GM12878 (cell line): ENCODE data around the gene C17orf50. TPM values are rescaled to one million over a fixed set of nuclear protein-coding genes. Genes with fewer than 3 reads are reported as not detected.

Experiments used
- ASH2L ChIP-seq: fragments of 300-600, 200-600 bp; sonication (generic); IDR thresholded peaks from 2 replicates; pipeline ENCODE4 v1.6.1; 2017; ENCODE audit warnings: low read depth, mild to moderate bottlenecking, borderline replicate concordance
- CREB1 ChIP-seq: IDR thresholded peaks from 2 replicates; pipeline ENCODE4 v1.6.1; 2012; ENCODE audit warnings: low read depth, mild to moderate bottlenecking, inconsistent platforms
- EP300 ChIP-seq, 2 experiments: fragments of 150-350 bp in 1 of 2; IDR thresholded peaks; 2 replicates each; pipeline ENCODE4 v1.6.1; 2011 to 2012; ENCODE audit warnings: low read depth in 2 of 2, low read length in 2 of 2, borderline replicate concordance in 1 of 2, improper control_type of control experiment in 1 of 2, inconsistent platforms in 1 of 2; ENCODE audit not compliant: control insufficient read depth in 1 of 2
- ETV6 ChIP-seq, 2 experiments: fragments of 450-650 bp in 1 of 2; IDR thresholded peaks in 1 of 2; conservative IDR thresholded peaks in 1 of 2; 2 replicates each; pipeline ENCODE4 v1.6.1; 2014; ENCODE audit warnings: antibody characterized with exemption in 1 of 2, borderline replicate concordance in 1 of 2, low read depth in 1 of 2, mild to moderate bottlenecking in 1 of 2, moderate library complexity in 1 of 2
- HDGF ChIP-seq: fragments of 450-650 bp; IDR thresholded peaks from 2 replicates; pipeline ENCODE4 v1.6.1; 2016; ENCODE audit warnings: antibody characterized with exemption
- IRF3 ChIP-seq: fragments of 450-650 bp; IDR thresholded peaks from 2 replicates; pipeline ENCODE4 v1.6.1; 2014; ENCODE audit warnings: mild to moderate bottlenecking
- KDM1A ChIP-seq: fragments of 200-600 bp; sonication (generic); IDR thresholded peaks from 2 replicates; pipeline ENCODE4 v1.6.1; 2016; ENCODE audit warnings: borderline replicate concordance
- POU2F2 ChIP-seq: IDR thresholded peaks from 3 replicates; pipeline ENCODE4 v1.6.1; 2011; ENCODE audit warnings: low read depth, mild to moderate bottlenecking, low read length, borderline replicate concordance
- RELB ChIP-seq: fragments of 450-650 bp; IDR thresholded peaks from 2 replicates; pipeline ENCODE4 v1.6.1; 2017; ENCODE audit warnings: low read depth, mild to moderate bottlenecking, moderate library complexity
- SMARCA5 ChIP-seq: fragments of 450-650 bp; IDR thresholded peaks from 2 replicates; pipeline ENCODE4 v1.6.1; 2017; ENCODE audit warnings: mild to moderate bottlenecking
- SUPT20H ChIP-seq: IDR thresholded peaks from 2 replicates; pipeline ENCODE4 v1.6.1; 2011; ENCODE audit warnings: low read depth, mild to moderate bottlenecking, low read length, moderate library complexity, borderline replicate concordance; ENCODE audit not compliant: control insufficient read depth
- TBL1XR1 ChIP-seq: IDR thresholded peaks from 2 replicates; pipeline ENCODE4 v1.6.1; 2012; ENCODE audit warnings: low read depth, low read length, improper control_type of control experiment
- WRNIP1 ChIP-seq: IDR thresholded peaks from 2 replicates; pipeline ENCODE4 v1.6.1; 2011; ENCODE audit warnings: low read depth, low read length, improper control_type of control experiment, borderline replicate concordance
- YY1 ChIP-seq: IDR thresholded peaks from 2 replicates; pipeline ENCODE4 v1.6.1; 2011; ENCODE audit warnings: low read depth, mild to moderate bottlenecking, low read length
- polyA plus RNA-seq, 11 experiments: library from polyadenylated mRNA; depleted of rRNA in 4 of 11; unstranded in 6 of 11; stranded (reverse) in 5 of 11; fragments of >200 nt; fragmentation: Nextera tagmentation in 4 of 11; fragmentation: Illumina TruSeq in 1 of 11; extraction: Ambion mirVana in 4 of 11; extraction: Trizol in 1 of 11; gene quantifications; 1 replicate in 1 of 11; 2 replicates in 10 of 11; pipeline versions ENCODE4 v1.2.1 to v1.2.3, GENCODE V29; 2011 to 2016; ENCODE audit warnings: inconsistent platforms in 2 of 11, missing spikeins in 2 of 11, low read depth in 1 of 11
- total RNA-seq, 4 experiments: library from RNA; depleted of rRNA in 3 of 4; stranded (reverse); fragments of >200 nt in 3 of 4; fragmentation: Illumina TruSeq in 1 of 4; extraction: Trizol in 1 of 4; gene quantifications; 2 replicates each; pipeline versions ENCODE4 v1.2.1 to v1.2.3, GENCODE V29; 2013 to 2021
- TF ChIP-seq, protein P1 (sequence below): fragments of 450-650 bp; formaldehyde crosslinking; IDR thresholded peaks from 2 replicates; pipeline ENCODE4 v1.4.0; 2020; ENCODE audit warnings: mild to moderate bottlenecking, moderate library complexity

The C17orf50 gene
- total and polyA plus RNA-seq, 10 of the 15 experiments (the other 5 are each of a cell fraction or from before 2014, with no cell fraction given), result 0.16 TPM; not detected in 9

- TF ChIP-seq, protein P1, sequence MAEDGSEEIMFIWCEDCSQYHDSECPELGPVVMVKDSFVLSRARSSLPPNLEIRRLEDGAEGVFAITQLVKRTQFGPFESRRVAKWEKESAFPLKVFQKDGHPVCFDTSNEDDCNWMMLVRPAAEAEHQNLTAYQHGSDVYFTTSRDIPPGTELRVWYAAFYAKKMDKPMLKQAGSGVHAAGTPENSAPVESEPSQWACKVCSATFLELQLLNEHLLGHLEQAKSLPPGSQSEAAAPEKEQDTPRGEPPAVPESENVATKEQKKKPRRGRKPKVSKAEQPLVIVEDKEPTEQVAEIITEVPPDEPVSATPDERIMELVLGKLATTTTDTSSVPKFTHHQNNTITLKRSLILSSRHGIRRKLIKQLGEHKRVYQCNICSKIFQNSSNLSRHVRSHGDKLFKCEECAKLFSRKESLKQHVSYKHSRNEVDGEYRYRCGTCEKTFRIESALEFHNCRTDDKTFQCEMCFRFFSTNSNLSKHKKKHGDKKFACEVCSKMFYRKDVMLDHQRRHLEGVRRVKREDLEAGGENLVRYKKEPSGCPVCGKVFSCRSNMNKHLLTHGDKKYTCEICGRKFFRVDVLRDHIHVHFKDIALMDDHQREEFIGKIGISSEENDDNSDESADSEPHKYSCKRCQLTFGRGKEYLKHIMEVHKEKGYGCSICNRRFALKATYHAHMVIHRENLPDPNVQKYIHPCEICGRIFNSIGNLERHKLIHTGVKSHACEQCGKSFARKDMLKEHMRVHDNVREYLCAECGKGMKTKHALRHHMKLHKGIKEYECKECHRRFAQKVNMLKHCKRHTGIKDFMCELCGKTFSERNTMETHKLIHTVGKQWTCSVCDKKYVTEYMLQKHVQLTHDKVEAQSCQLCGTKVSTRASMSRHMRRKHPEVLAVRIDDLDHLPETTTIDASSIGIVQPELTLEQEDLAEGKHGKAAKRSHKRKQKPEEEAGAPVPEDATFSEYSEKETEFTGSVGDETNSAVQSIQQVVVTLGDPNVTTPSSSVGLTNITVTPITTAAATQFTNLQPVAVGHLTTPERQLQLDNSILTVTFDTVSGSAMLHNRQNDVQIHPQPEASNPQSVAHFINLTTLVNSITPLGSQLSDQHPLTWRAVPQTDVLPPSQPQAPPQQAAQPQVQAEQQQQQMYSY (CRISPR knock-in tag), result no peak
- no peak for TF ChIP-seq RELB
- TF ChIP-seq YY1, result no peak
- TF ChIP-seq EP300 (IDR thresholded peaks at IDR 0.05; ENCODE audit: borderline replicate concordance in 1 of 2, control insufficient read depth in 1 of 2, low read depth in 2 of 2, low read length in 2 of 2), result no peak
- no peak for TF ChIP-seq TBL1XR1
- TF ChIP-seq SMARCA5, result no peak
- TF ChIP-seq SUPT20H, result no peak
- no peak for TF ChIP-seq KDM1A
- no peak for TF ChIP-seq CREB1
- TF ChIP-seq ETV6 (conservative IDR thresholded peaks at IDR 0.05 in 1 of 2, IDR thresholded peaks at IDR 0.05 in 1 of 2; ENCODE audit: borderline replicate concordance in 1 of 2, low read depth in 1 of 2), result no peak
- no peak for TF ChIP-seq WRNIP1
- no peak for TF ChIP-seq POU2F2
- no peak for TF ChIP-seq IRF3
- no peak for TF ChIP-seq HDGF
- no peak for TF ChIP-seq ASH2L
These were observed 13.8 kb downstream of the C17orf50 start (continued) for GRCh38 chr17:35774499-35774898.
